NCI-H748 (cell line): ENCODE measurements around the gene ZNF516.
A peak's percentile ranks its signal among the peaks of the same experiment; 100 is the strongest.
"Not testable (repeated sequence)": the region's sequence is repeated elsewhere in the genome, so short reads cannot be mapped to it uniquely, and the experiment has no call there.

ENCODE experiments used
- DNase-seq: peaks from one replicate; lab custom pipeline; 2025; ENCODE audit not compliant: unreplicated experiment; lab: John Stamatoyannopoulos, UW

ZNF516 gene, protein sequence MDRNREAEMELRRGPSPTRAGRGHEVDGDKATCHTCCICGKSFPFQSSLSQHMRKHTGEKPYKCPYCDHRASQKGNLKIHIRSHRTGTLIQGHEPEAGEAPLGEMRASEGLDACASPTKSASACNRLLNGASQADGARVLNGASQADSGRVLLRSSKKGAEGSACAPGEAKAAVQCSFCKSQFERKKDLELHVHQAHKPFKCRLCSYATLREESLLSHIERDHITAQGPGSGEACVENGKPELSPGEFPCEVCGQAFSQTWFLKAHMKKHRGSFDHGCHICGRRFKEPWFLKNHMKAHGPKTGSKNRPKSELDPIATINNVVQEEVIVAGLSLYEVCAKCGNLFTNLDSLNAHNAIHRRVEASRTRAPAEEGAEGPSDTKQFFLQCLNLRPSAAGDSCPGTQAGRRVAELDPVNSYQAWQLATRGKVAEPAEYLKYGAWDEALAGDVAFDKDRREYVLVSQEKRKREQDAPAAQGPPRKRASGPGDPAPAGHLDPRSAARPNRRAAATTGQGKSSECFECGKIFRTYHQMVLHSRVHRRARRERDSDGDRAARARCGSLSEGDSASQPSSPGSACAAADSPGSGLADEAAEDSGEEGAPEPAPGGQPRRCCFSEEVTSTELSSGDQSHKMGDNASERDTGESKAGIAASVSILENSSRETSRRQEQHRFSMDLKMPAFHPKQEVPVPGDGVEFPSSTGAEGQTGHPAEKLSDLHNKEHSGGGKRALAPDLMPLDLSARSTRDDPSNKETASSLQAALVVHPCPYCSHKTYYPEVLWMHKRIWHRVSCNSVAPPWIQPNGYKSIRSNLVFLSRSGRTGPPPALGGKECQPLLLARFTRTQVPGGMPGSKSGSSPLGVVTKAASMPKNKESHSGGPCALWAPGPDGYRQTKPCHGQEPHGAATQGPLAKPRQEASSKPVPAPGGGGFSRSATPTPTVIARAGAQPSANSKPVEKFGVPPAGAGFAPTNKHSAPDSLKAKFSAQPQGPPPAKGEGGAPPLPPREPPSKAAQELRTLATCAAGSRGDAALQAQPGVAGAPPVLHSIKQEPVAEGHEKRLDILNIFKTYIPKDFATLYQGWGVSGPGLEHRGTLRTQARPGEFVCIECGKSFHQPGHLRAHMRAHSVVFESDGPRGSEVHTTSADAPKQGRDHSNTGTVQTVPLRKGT

GRCh38 chr18:76495006-76495370 lies at the start of gene ZNF516:
Gene ZNF516 (minus strand): TSS chr18:76495242. CDS start chr18:76443054, 52,188 bp downstream.
- DNase-seq: peak; percentile 82

GRCh38 chr18:76538846-76539245 lies 43.8 kb upstream of the ZNF516 start:
- DNase-seq: no peak

DNA sequence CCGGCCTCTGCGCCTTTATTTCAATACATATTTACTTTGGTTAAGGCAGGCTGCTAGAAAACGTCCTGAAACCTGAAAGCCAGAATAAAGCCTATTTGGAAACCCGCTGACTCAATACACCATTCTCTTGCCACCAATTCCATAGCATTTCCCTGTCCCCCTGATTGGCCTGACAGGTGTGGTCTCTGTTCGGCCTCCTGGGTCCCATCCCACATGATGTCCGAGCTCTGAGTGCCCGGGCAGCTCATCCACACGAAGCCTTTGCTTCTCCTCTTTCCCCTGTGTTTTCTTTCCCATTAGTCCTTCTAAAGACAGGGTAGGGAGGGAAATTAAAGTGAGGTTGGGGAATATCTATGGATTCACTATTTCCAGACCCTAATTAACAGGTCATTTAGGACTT lies 42.6 kb upstream of the ZNF516 start:
- no peak for DNase-seq

DNA sequence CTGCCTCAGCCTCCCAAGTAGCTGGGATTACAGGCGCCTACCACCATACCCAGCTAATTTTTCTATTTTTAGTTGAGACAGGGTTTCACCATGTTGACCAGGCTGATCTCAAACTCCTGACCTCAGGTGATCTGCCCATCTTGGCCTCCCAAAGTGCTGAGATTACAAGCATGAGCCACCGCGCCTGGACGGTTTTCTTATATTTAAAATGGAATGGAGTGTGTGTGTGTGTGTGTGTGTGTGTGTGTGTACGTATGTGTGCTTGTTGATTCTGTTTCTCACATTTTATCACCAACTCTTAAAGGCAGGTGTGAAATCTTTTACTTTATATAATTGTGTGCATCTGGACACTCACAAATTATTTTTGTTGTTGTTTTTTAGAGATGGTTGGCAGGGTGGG lies 41.6 kb upstream of the ZNF516 start:
- not testable (repeated sequence) for DNase-seq

DNA sequence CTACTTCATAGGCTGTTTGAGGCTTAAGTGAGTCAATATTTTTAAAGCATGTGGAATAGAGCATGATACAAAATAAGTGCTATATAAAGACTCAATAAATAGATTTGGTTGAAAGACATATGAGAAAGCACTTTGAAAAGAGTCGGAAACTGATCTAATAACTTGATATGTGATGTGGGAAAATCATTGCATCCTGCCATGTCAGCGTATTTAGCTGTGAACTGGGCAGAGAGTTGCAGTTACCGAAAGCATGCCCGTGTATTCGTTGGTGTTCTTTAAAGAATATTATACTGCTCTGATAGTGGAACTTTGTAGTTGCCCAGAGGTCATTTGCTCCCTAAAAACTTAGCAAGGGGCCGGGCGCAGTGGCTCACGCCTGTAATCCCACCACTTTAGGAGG lies 37.8 kb upstream of the ZNF516 start:
- DNase-seq: no peak

- DNase-seq: no peak
These were observed 35.8 kb upstream of the ZNF516 start for GRCh38 chr18:76530846-76531245.

DNA sequence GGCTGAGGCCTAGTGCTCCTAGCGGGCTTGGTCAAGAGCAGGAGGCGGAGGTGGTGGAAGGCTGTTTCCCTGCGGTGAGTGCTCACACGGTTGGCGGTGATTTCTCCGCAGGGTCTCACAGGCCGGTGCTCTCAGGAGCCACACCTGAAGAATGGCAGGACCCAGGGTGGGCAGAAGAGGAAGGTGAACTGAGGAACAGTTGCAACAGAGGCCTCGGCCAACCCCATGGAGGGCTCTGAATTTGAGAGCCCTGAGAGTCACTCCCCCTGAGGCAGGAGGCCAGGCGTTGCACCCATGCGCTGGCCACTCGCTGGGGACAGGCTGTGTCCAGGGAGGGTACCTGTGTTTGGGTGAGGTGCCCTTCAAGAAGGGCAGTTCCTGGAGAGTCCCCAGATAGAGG lies 35.3 kb upstream of the ZNF516 start:
- no peak for DNase-seq

DNA sequence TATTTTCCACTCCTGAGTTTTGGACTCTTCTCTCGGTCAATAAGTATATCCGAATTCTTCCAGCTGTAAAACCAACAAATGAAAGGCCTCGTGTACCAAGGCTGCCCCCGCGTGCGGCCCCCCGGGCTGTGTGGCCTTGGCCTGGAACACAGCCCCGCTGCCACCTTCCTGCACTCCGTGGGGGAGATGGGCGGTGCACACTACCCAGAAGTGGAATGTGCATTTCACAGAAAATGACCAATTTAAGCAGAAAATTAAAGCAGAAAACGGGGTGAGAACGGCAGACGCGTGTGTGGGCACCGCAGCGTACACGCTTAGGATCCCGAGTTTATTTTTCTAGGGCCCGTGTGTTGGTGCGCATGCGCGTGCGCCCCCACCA lies 34.4 kb upstream of the ZNF516 start:
- DNase-seq: no peak

GRCh38 chr18:76528477-76529432 lies 33.7 kb upstream of the ZNF516 start:
- DNase-seq: peak; percentile 92

- no peak for DNase-seq
These were observed 30.9 kb upstream of the ZNF516 start for GRCh38 chr18:76525911-76526310.

DNA sequence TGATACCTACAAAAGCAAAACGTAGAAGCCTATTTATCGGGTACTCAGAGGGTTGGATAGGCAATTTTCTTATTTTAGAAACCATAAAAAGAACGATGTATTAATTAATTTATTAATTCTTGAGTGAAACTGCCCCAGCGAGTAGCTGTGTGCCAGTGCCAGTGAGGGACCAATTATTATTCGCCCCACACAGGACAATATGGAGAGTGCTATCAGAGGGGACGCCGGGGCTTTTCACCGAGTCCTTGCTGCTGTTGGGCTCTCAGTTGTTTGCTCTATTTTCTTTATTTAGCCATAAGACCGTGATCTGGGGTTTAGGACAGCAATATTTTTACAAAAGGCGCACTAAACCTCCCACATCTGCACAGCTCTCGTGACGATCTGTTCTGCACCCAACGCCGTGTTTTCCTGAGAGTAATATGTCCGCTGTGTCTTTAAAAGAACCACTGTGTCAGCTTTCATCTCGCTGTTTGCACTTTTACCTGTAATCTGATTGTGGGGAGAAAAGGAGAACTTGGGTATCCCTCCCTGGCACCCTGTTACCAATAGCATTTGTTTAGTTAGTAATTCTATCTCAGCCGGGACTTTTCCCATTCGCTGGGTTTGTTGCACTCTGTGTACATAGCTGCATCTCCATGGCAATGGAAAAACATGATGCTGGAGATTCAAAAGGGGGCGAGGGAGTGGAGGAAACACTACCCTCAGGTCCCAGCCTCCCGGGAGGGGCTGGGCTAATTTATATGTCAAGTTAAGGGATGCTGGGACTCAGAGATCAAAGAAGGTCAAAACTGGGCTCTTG lies 30.1 kb upstream of the ZNF516 start:
- peak; percentile 100 for DNase-seq

- no peak for DNase-seq
These were observed 29.4 kb upstream of the ZNF516 start for GRCh38 chr18:76524477-76524876.

DNA sequence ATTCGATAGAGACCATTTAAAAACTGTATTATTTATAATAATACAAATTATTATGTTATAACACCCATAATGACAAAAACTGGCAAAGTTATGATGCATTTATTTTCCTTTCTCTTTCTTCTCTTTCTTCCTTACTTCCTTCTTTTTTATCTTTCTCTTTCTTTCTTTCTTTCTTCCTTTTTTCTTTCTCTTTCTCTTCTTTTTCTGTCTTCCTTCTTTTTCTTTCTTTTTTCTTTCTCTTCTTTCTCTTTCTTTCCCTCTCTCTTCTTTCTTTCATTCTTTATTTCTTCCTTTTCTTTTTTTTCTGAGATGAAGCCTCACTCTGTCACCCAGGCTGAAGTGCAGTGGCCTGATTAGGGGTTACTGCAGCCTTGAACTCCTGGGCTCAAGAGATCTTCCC lies 27.5 kb upstream of the ZNF516 start:
- DNase-seq: no peak

GRCh38 chr18:76522122-76522503 lies 27.1 kb upstream of the ZNF516 start:
- peak; percentile 85 for DNase-seq

DNA sequence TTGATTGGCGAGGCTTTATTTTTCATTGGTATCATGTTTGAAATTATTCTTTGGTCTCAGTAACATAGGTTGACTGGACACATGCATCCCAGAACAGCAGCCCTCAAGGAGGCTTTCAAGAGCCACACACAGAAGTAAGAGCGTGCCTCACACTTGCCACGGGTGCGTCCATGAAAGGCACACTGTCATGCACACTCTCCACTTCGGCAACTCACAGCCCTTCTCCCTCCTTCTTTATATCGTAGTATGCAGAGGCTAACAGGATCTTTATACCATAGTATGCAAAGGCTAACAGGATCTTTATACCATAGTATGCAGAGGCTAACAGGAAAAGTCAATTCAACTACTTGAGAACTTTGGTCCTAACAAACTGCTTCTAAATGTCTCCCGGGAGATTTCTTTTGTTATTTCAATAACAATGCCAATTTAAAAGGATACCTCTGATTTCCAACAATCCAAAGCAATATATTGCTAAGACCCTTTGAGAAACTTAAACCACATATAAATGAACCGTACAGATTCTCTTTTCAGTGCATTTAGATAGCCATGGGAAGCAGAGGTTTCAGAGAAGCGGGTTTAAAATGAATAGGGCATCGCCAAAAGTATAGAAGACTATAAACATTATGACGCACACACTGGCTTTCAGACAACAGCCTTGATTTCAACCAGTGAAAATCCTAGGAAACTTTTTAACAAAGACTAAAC lies 26.5 kb upstream of the ZNF516 start:
- DNase-seq: peak; percentile 57

- peak; percentile 92 for DNase-seq
These were observed 24.0 kb upstream of the ZNF516 start for GRCh38 chr18:76518860-76519538.

DNA sequence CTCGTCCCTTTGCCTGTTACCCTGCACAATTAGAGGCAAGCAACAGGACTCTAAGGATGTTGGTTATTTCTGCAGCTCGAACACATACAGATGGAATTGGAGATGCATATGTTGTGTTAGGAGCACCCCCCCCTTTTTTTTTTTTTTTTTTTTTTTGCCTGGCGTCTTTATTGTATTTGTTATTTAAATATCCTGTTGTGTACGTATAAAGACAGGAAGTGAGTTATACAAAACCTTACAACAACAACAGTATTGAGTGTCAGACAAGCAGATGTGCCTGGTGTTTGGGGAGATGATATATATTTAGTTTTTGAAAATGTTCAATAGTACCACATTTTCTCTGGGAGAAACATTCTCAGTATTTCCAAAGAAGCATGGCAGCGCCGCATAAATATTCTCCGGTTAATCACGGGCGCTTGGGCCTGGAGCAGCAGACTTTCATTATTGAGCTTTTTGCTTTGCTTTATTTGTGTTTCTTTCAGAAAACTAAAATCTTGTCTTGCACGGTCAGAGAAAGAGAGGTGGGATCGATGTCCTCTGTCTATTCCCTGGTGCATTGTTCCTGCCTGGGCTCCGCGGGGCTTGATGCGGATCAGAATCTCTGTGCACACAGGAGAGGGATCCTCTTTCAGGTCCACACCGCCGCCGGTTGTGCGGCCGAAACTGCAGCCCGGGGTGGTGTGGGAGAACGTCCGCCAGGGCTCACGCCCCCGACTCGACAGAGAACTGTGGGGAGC lies 23.2 kb upstream of the ZNF516 start:
- peak; percentile 96 for DNase-seq

DNA sequence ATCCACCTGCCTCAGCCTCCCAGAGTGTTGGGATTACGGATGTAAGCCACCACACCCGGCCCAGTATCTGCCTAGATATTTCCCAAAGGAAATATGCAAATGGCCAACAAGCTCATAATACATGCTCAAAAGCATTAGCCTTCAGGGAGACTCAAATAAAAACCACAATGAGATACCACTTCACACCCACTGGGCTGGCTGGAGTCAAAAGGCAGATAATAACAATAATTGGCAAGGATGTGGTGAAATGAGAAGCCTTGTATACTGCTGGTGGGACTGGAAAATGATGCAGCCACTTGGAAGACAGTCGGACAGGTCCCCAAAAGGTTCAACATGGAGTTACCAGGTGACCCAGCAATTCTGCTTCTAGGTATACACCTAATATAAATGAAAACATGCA lies 20.5 kb upstream of the ZNF516 start:
- no peak for DNase-seq
